GM21723 (cell line): ENCODE measurements around the gene C5orf46.
"Not testable (repeated sequence)": the region's sequence is repeated elsewhere in the genome, so short reads cannot be mapped to it uniquely, and the experiment has no call there.

Experiments
- ATAC-seq: cut with Tn5 transposase; IDR thresholded peaks from one replicate; pipeline ENCODE4 v1.9.1; 2021; ENCODE audit warnings: mild to moderate bottlenecking, moderate library complexity; ENCODE audit not compliant: unreplicated experiment

C5orf46 gene

DNA sequence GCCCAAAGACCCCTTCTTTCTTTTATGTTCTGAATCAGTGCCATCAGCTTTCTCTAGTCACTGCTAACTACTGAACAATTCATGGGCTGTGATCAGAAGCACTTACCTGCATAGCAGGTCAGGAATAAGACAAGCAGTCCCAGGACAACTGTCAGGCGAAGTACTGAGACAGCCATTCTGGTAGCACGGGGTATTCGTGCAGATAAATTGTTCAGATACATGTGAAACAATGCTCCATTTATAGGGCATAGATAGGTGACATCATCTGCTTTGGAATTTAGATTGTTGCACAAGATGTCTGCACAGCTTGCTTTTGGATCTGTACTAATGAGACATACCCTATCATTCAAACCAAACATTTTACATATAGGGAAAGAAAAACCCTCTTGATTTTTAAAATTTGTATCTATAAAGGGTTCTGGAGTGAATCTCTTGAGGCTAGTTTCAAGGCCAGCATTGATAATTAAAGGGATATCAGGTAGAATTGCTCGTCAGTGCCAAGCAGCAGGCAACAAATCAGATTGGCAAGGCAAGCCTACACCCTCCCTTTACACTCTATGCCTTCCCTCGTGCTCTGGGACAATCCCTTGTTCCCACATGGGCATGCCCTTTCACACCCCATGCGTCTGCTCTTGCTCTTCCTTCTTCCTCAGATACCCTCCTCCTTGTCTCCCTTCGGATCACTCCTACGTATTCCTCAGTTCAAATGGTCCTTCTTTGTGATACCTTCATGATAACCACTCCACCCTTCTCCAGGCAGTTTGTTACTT is at the start of gene C5orf46:
C5orf46 (minus strand) TSS at position 213 of the 770 bp plus-strand sequence; CDS start at position 176, 37 bp downstream.
- ATAC-seq, result no peak

DNA sequence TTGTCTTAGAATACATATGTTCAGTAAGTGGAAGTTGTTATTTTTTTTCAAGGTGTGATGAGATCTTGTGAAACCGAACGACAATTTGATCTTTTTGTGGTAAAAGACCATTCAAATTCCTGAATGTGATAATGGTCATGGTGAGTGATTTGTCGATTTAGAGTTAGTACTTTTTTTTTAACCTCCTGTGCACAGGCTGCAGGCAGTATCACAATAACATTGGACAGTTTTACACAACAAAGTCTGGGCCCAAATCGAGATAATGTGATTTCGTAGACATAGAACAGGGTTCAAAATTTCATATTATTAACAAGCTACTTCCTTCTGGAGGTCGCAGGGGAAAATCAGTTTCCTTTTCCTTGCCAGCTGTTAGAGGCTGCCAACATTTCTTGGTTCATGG is 48.6 kb upstream of the C5orf46 start:
- ATAC-seq, result no peak

DNA sequence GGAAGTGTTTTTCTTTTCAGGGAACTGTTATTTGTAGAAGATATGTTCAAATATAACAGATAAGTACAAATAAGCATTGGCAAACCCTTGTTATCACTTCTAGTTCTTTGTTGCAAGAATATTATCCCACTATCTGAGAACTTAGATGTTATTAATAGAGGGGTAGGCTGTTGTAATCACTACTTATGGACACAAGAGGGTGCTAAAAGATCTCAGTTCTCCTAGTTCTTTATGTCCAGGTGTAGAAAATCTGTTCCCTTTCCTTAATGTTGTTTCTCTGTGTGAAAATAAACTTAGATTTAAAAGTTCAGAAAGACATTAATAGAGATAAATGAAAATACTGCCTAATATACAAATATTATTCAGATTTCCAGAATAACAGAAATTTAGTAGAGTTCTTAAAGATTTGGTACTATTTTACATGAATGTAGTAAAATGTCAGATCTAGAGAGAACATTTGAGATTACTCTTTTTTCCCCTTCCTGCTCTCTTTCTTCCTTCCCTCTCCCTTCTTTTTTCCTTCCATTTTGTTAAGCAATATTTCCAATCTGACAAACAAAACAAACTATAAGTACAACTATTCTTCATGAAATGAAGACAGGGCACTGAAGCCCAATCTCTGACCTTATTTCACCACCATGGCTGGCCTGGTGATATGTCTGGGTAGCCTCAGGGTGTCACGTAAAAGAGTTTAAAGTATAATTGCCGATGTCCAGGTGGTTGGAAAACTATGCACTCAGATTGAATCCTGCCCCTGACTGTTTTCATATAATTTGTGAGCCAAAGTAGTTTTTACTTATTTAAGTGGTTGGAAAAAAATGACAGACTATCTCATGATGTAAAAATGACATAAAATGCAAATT is 43.6 kb upstream of the C5orf46 start:
- no peak for ATAC-seq

DNA sequence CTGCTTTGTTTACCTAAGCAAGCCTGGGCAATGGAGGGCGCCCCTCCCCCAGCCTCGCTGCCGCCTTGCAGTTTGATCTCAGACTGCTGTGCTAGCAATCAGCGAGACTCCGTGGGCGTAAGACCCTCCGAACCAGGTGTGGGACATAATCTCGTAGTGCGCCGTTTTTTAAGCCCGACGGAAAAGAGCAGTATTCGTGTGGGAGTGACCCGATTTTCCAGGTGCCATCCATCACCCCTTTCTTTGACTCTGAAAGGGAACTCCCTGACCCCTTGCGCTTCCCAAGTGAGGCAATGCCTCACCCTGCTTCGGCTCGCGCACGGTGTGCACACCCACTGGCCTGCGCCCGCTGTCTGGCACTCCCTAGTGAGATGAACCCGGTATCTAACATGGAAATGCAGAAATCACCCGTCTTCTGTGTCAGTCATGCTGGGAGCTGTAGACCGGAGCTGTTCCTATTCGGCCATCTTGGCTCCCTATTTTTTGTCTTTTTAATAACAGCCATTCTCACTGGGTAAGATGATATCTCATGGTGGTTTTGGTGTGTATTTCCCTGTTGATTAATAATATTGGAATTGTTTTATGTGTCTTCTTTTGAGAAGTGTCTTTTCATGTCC is 40.4 kb upstream of the C5orf46 start:
- ATAC-seq, result not testable (repeated sequence)

DNA sequence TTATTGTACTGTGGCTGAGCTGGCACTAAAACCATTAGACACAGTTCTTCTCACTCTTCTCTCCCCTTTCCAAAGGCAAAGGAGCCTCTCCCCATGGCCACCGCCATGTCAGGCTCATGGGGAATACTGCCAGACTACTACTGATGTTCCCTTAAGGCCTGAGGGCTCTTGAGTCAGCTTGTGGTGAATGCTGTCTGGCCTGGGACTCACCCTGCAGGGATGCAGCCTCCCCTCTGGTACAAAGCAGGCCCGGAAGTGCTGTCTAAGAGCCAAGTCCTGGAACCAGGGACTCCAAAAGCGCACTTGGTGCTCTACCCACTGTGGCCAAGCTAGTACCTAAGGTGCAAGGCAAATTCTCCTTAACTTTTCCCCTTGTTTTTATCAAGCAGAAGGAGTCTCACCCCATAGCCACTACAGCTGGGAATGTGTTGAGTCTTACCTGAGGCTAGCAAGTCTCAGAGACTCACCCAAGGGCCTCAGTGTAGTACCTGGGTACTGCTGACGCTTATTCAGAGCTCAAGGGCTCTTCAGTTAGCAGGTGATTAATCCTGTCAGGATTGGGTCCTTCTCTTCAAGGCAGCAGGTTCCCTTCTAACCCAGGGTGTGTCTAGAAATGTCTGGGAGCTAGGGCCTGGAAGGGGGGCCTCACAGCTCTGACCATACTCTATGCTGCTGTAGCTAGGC is 33.2 kb upstream of the C5orf46 start:
- no peak for ATAC-seq

DNA sequence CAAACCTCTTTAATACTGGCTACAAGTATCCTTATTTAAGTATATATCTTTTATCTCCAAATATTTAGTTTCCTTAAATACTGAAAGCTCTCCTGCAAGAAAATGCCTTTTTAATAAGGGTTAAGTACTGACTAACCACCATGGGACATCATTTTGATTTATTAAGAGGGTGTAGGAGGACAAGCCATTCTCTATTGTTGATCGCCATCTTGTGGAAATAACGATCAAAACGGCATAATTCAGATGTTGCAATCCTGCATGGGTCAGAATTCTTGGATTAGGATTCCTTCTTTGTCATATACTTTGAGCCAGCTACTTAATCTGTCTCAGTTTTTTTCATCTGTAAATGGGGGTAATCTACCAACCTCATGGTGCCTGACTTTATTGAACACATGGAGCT is 28.7 kb upstream of the C5orf46 start:
- no peak for ATAC-seq

DNA sequence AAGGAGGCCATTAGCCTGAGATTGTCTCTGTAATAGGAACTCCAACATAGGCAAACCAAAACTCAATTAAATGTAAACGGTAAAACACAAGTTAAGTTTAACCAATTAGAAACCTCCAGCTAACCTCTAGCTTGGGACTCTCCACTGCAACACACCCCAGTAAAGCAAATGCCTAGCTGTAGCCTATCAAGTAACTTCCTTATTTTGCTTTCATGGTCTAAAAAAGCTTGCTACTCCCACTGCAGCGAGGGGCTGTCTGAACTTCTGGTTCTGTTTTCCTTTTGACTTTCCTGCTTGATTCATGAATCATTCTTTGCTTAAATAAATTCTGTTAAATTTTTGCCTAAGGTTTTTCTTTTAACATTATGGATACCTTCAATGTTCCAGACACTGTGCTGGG is 24.4 kb upstream of the C5orf46 start:
- ATAC-seq, result peak; percentile 84

DNA sequence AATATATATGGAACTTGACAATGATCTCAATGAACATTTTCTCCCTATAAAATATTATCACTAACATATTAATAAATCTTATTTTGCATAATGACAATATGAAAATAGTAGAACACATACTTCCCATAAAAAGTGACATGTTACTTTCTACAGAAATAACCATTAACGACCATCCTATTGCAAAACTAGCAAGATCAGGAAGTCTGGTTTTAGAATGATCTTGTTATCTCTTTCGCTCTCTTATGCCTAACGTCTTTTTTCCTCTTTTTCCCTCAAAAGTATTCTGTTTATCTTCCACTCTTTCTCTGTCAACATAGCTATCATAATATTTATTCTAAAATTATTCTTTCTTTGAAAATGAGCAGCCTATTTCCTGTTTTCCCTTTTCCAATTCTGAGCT is 21.6 kb upstream of the C5orf46 start:
- ATAC-seq, result no peak

DNA sequence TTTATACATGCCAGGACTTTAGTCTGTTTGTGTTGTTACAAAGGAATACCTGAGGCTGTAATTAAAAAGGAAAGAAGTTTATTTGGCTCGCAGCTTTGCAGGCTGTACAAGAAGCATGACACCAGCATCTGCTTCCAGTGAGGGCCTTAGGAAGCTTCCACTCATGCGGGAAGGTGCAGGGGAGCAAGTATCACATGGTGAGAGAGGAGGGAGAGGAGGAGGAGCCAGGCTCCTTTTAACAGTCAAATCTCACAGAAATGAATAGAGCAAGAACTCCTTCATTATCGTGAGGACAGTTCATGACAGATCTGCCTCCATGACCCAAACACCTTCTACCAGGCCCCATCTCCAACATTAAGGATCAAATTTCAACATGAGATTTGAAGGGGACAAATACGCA is 18.7 kb upstream of the C5orf46 start:
- no peak for ATAC-seq

DNA sequence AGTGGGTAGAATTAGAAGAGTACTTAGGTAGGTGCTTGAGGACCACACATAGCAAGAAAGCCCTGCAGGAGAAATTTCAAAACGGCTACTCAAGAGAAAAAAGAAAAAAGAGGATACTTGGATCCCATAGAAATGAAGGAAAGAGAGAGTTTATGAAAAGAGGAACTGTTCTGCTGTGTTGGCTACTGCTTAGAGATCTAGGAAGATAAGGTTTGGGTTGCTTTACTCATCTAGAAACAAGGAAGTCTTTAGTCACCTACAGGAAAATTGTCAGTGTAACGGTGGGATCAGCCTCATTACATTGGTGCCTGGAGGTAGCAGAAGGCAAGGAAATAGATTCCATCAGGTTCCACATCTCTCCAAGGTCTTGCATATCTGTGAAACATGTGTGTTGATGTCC is 14.8 kb upstream of the C5orf46 start:
- ATAC-seq, result no peak

DNA sequence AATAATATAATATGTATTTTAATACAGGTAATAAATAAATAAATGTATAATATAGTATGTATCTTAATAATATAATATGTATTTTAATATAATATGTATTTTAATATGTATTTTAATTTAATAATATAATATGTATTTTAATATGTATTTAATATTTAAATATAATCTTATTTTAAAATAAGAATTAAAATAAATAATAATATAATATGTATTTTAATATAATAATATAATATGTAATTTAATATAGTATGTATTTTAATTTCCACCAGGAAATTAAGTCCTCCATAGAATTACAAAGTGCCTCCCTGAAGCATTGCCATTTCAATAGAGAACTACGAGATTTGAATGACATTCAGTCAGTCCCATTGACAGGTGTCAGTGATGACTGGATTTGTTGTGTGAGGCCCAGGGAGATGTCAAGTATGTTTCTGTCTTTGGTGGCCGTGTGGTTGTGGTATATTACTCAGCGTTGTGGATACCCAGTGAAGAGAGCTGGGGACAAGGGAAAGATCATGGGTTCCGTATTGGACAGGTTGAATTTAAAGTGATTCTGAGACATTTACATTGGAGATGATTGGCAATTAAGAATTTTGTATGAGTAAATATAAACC is 14.2 kb upstream of the C5orf46 start:
- ATAC-seq, result no peak

DNA sequence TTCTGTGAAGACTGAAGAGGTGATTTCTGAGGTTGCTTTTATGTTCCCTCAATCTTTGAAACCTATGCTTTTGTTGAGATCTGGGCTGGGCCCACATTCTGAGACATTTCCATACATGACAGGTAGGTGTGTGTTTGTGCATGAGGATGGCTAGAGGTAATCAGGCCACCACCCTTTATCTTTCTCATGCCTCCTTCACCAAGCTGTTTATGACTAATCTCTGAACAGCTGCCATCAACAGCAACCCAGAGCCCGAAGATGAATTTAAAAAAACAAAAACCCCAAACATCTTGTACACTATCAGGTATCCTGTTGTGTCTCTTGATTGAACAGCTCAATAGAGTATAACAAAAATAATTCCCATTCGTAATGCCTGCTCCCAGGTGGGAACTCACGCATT is 12.6 kb upstream of the C5orf46 start:
- no peak for ATAC-seq

DNA sequence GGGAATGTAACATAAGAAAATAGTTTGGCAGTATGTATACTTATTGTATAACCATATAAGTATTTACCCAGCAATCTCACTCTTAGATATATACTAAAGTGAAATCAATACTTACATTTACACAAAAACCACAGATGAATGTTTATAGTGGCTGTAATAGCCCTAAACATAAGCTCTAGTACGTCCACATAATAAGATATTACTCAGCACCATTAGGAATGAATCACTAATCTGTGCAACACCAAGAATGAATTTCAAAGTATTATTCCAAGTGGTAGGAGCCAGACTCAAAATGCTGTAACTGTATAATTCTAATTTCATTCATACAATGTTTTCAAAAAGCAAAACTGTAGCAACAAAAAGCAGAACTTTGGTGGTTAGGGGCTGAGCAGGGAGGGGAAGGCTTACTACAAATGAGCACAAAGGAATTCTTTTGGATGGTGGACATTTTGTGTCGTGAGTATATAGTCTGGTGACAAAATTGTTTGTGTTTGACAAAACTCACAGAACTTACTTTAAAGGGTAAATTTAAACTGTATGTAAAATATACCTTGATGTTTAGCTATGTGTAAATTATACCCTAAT is 11.9 kb upstream of the C5orf46 start:
- ATAC-seq, result no peak

DNA sequence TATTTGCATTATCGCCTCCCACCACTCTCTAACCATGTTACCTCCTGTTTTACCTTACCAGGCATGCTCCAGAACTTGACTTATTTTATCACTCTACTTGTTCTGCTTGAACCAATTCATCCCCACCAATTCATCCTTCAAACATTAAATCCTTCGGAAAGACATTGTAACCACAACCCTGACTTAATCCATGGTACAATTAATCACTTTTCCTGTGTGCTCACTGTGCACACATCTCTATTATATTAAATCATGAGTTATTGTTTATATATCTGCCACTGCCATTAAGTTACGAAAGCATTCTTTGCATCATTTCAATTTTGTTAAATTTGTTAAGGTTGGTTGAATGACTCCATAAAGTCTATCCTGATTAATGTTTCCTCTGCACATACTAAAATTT is 7.4 kb upstream of the C5orf46 start:
- no peak for ATAC-seq

DNA sequence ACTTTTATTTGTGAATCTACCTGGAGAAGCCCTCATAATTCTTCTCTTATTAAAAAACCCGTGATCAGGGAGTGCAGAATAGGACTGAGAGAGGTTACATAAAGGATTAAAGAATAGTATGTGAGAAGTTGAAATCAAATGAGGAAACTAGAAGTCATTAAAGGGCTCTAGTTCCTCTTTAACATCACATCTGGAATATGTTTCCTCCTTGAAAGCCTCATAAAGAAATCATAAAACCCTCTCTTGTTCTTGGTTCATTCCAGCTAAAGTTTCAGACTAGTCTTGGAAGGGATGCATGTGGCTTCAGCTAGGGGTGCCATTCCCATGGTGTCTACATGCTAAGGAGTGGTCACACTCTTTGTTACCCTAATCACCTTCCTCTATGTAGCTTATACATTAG is 5.7 kb upstream of the C5orf46 start:
- ATAC-seq, result no peak

DNA sequence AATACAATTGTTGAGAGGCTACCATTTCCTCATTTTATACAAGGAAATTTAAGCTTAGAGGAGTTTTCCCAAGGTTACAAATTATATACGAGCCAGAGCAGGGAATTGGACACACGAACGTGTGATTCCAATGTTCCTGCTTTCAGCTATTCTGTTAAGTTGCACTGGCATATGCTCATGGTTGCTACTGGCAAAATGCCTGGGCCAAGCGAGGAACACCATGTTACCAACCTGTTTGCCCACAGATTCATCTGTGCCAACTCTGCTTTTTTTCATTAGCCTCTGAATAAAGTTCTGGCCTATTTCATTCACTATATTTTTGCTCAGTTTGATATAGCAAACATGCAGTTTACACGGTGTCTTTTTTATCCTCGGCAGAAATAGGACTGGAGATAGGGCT is 5.1 kb upstream of the C5orf46 start:
- ATAC-seq, result no peak

DNA sequence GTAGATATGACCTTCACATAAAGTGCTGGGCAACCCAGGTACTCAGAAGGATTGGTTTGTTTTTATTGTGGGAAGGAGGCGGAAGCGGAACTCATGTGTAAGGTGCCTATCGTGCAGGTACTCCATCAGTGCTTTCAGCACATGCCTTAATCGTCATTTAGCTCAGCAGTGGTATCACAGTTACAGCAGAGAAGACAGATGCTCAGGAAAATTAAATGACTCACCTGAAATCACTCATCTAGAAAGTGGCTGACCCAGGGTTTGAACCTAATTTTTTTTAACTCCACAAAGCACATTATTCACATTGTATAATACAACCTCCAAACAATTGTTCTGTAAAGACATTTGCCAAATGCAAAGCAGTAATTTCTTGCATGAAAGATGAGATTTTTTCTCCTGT is 2.2 kb downstream of the C5orf46 start:
- no peak for ATAC-seq

DNA sequence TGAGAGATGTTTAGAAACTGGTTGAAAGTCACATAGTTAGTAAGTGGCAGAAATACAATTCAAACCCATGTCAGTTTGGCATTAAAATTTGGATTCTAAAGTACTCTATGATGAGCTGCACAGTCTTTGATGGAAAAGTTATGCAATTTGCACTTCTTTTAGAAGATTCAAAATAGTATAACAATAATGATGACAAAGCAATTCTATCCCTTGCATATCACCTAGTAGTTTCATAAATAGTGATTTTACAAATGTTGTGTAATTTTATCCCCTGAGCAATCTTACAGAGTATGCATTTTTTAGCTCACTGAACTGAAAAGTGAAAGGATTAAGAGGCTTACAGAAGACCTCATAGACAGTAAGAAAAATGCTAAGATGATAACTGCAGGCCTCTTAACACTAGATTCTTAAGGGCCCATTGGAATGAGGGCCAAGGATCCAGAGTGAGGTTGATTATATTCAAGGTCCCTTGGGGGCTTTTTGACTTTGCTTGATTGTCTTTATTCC is 3.7 kb downstream of the C5orf46 start:
- no peak for ATAC-seq

DNA sequence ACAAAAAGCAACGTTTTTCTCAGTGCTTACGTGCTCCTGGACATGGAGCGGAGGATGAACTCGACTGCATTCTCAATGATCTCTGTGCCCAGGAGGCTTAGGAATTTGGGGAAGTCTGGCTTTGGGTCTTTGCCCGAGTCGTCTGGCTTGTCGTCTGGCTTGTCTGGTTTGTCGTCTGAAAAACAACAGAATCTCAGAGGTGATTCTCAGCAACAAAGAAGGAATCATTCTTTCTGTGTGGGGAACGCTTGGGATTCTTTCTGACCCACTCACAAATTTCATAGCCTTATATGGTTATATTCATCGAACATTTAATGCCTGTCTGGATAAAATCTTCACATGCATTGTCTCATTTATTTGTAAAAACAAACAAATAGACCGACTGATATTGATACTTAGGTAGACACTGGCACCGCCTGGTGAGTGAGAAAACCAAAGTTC is 4.7 kb downstream of the C5orf46 start:
- no peak for ATAC-seq

DNA sequence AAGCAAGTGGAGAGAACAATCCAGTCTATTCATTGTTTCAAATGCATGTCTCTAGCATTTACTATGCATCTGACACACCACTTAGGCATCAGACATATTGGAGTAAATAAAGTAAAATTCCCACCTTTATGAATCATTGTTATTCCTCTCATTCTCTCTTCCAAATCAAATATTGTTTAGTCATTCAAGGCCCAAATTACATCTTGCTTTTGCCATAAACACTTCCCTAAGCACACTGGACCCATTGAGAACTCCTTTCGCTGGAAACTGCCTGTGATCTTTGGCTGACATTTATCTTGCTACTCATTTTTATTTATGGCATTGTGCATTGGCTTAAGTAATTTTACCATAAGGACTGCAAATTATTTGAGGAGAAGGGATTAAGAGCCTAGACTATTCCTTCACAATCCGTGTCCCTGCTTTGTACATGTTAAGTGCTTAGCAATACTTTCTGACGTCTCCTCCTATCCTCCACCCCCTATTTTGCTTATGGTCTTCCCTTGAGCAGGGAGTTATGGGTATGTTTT is 7.4 kb downstream of the C5orf46 start:
- ATAC-seq, result no peak
